Hematopoietic multipotent progenitor cell treated with erythropoietin and hydrocortisone succinate and interleukin-3 and kit ligand, for 8 days (in vitro differentiated cells): ENCODE data around the gene GEN1.
"Not testable (repeated sequence)": the region's sequence is repeated elsewhere in the genome, so short reads cannot be mapped to it uniquely, and the experiment has no call there.

Source experiments
- DNase-seq: peaks from one replicate; pipeline ENCODE4 v3.0.0-alpha.2; 2015

The GEN1 gene

DNA sequence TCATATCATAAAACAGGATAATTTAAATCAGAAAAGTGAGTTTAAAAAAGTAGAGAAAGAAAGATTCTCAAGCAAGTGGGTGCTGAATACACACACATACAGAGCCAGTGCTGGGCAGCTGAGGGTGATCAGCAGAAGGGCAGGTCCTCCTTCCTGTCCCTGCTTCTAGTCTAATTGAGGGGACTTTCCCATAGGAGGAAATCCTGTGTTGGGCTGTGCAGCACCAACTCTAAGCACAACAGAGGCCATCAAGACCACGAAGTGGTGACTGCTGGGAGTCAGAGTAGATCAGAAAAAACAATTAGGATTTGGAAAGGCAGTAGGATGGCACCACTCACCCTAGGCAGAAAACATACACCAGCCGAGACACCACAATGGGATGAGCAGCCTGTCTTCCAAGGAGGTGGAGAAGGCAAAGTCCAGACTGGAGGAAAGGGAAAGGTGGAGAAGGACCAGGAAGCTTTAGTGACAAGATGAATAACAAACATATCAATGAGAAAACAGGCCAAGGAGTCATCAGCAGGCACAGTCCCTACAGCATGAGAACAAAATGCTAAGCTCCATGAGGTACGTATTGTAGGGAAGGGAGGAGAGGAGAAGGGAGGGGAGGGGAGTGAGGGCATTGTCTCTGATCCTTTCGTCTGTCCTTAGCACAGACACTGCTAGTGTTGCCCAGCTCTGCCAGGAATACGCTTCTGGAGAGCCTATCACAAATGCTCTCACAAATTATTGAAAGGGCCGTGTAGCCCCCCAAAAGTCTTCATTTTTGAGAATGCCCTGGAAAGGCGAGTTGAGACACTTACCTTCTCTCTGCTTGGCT, 45.6 kb downstream of the GEN1 start:
- DNase-seq: no peak

GRCh38 chr2:17800219-17800618, 46.3 kb downstream of the GEN1 start:
- no peak for DNase-seq

- DNase-seq: no peak
These were observed 46.9 kb downstream of the GEN1 start for GRCh38 chr2:17800693-17801458.

DNA sequence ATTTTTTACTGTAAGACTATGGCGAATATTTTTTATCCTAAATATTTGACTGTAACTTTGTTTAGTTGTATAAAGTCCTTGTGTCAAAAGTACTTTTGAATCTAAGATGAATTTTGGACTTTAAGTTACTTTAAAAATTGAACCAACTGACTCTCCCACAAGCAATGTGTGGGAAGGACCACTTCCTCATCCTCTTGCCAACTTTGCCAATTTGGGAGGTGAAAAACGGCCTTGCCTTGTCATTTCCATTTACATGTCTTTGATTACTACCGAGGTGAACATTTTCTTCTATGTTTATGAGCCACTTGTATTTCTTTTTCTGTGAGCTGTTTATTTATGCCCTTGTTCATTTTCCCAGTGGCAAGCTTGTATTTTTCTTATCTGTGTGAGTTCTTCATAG, 49.6 kb downstream of the GEN1 start:
- DNase-seq: no peak

DNA sequence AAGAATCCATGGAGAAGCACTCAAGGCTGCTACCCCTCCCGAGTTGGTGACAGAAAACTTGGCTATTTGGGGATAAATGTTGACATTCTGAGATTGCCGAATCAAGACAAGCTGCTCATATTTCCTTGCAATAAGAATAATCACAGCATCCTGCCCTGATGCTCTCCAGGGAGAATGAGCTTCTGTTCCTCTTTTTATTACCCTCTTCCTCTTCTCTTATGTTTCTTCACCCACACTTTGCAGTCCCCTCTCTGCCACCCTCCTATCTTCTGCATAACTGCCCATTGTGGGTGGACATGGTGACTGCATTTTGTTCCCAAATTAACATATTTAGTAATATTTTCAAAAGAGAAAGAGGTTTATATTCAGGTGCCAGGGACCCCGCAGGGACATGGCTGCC, 50.4 kb downstream of the GEN1 start:
- no peak for DNase-seq

DNA sequence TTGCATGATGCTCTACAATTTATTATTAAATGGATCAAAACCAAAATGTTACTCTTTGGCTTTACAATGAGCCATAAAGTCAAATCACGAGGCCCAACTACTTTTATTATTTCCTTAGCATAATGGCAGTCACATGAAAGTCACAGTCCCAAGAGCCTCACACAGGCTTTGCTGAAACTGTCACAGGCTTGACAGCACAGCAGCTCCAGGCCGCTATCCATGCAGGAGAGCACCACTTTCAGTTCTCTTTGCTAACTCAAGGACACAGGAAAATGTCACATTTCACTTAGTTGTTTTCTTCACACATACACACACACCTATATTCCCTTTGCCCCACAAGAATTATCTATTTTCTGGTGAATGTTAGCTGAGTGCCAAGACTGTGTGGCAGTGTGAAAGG, 51.2 kb downstream of the GEN1 start:
- DNase-seq: no peak

DNA sequence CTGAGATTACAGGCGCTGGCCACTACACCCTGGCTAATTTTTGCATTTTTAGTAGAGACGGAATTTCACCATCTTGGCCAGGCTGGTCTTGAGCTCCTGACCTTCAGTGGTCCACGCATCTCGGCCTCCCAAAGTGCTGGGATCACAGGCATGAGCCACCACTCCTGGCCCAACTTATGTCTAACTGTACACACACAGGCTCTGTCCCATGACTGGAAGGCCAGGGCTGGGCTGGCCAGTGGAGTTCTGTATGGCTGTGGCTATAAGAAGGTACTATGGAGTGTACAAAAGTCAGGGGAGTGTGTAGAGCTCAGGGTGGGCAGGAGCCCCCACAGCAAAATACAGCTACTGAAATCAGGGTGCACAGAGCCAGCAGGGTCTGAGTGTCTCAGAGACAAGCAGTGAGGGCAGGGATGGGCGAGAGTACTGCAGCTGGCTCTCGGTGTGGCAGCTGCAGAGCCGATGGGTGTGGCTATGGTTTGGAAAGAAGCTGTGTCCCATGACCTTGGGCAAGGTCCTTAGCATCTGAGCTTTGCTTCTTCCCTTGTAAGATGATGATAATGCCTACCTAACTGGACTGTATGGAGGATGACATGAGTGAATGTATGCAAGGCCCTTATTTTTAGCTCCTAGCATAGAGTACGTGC, 51.9 kb downstream of the GEN1 start:
- no peak for DNase-seq

DNA sequence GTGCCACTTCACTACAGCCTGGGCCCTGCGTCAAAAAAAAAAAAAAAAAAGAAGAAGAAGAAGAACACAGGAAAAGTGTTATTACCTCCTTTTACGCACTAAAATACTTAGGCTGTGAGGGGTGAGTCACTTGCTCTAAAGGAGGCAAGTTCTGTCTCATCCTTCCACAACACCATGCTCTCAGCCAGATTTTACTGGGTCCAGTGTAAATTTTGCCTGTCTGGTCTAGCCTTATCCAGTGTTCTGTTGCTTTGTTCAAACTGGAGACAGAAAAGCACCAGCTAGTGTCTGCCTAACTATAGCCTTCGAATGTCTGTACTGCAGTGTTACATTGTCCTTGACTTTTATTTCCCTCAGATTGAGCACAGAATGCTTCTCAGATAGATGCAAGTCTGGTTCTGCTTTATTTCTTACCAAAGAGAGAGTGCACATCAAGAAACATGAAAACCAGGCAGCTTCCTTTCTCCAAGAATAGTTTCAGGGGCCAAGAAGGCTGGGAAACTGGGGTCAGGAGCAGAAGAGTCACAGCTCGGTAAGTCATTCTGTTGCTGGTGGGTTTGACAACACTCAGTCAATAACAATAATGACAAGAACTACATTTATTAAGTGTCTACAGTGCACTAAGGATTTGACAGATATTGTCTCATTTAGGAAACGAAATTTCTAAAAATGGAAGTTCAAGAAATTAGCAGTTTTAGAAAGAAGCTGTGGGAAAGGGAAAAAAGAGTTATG, 59.2 kb downstream of the GEN1 start:
- DNase-seq: no peak

DNA sequence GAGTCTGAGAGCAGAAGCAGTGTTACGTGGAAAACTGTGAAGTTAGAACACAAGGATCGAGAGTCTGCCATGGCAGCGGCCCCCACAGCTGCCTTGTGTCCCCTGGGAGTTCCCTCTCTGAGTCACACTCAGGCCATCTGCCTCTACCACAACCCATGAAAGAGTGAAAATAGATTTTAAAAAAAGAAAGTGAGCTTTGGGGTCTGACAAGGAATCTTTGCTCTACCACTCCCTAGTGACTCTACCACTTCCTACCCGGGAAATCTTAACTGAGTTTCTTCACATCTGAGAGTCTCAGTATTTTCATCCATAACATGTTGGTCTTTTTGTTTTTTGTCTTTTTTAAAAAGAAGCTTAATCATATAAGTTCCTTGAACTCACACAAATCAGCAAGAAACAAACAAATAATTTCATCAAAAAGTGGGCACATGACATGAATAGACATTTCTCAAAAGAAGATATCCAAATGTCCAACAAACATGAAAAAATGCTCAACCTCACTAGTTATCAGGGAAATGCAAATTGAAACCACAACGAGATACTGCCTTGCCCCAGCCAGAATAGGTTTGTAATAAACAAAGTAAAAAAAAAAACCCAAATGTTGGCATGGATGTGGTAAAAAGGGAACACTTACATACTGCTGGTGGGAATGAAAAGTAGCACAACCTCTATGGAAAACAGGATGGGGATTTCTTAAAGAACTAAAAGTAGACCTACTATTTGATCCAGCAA, 60.0 kb downstream of the GEN1 start:
- DNase-seq: no peak

DNA sequence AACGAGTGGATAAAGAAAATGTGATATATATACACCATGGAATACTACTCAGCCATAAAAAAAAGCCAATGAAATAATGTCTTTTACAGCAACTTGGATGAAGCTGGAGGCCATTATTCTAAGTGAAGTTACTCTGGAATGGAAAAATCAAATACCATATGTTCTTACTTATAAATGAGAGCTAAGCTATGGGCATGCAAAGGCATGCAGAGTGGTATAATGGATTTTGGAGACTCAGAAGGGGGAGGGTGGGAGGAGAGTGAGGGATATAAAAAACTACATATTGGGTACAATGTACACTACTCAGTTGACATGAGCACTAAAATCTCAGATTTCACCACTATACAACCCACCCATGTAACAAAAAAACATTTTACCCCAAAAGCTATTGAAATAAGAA, 60.7 kb downstream of the GEN1 start:
- DNase-seq: no peak

DNA sequence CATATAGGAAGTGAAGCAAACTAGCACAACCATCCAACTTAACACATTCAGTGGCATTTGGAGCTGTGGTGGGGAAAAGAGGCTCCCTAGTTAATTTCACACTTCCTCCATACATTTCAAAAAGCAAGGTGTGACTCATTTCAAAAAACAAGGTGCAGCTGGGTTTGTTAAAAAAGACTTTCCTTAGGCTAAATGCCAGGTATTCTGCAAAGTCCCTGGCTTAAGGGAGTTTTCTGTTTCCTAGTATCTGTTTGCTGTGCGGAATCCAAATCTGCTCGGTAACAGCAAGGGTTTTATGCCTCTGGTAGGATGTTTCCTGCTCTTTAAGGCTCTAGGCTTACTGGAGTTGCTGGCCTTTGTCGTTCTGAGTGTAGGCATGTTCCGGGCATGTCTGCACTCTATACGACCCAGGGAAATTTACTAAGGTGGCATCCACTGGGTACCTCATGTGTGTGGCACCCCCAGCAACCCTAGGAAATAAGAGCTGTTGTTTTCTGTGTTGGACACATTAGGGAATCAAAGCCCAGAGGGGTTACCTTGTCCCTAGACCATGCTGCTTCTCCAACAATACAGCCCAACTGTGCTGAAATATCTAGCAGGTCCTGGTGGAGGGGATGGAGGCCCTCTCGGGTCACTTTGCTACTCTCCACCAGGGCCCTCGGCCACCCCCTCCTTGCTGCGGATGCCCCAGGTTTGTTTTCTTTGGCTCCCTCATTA, 61.7 kb downstream of the GEN1 start:
- DNase-seq: no peak

GRCh38 chr2:17816396-17817245, 62.7 kb downstream of the GEN1 start, which contains the start of gene MSGN1:
TSS of gene MSGN1 (plus strand) at chr2:17816460. CDS start at chr2:17816519, 59 bp downstream.
- no peak for DNase-seq

- no peak for DNase-seq
These were observed 64.4 kb downstream of the GEN1 start for GRCh38 chr2:17818235-17818815.

- DNase-seq: no peak
These were observed 67.1 kb downstream of the GEN1 start for GRCh38 chr2:17821080-17821479.

DNA sequence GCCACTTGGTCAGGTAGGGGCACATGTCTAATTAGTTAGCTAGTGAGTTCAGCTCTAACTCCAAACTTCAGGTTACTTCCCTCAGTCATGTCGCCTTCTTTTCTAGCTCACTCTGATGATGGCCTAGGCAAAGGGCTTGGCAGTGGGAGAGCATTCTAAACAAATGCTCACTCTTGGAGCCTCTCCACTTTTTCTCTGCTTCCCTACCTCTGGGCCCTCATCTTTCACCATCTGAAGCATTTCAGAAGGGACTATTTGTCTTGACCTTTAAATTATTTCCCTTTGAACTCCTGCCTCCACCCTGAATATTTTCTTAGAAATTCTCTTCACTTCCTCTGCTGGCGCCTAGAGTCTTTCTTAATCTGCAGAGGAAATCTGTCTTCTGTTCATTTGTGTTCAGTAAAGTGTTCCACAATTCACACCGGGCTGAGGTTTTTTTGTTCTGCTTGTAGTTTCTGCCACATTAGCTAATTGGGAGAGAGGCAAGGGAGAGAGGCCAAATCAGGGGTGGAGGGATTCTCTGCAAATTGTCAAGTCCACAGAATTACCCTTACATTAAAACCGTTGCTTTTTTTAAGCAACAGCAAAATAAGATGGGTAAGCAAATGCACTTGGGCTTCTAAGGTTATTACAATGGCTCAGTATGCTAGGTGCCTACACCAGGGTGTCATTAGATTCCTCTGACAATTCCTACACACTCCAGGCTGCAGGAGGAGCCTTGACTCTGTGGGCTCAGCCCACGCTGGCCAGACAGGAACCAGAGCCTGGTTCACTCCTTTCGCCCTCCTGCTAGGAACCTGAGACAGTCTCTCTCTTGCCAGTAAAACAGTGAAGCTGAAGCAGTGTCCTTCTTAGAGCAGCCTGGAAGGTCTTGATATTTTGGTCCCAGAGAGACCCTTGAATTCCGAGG, 67.9 kb downstream of the GEN1 start:
- no peak for DNase-seq

GRCh38 chr2:17822445-17823117, 68.6 kb downstream of the GEN1 start:
- DNase-seq: no peak

- DNase-seq: not testable (repeated sequence)
These were observed 69.7 kb downstream of the GEN1 start for GRCh38 chr2:17823646-17824045.

DNA sequence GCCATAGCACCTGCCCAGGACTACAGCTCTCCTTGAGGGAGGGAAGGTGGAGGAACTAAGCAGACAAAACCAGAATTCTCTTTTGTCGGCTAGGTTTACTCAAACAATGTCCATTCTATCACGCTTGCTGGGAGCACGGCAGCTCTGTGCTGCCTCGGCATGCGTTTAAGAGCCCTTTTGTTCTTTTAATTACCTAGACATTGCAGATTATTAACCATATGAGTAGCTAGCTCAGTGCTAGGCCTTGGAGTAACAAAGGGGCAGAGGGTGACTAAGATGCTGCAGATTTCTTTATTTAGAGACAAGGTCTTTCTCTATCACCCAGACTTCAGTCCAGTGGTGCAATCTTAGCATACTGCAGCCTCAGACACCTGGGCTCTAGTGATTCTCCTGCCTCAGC, 73.4 kb downstream of the GEN1 start:
- no peak for DNase-seq

GRCh38 chr2:17827785-17828184, 73.8 kb downstream of the GEN1 start:
- no peak for DNase-seq
